Nephron (organoid): ENCODE results near the gene ATXN1.

ENCODE experiments used
- H3K27ac Mint-ChIP-seq, 3 experiments: 2 replicates each; pipeline ENCODE4 v1.8.0; 2020; ENCODE audit warnings: mixed read lengths in 3 of 3, mild to moderate bottlenecking in 2 of 3, moderate library complexity in 1 of 3
- H3K27me3 Mint-ChIP-seq: 2 replicates; pipeline ENCODE4 v1.8.0; 2021; ENCODE audit warnings: low read depth, mild to moderate bottlenecking, moderate library complexity, mixed read lengths
- H3K36me3 Mint-ChIP-seq: 2 replicates; pipeline ENCODE4 v1.8.0; 2020; ENCODE audit warnings: low read depth, mixed read lengths
- H3K4me1 Mint-ChIP-seq: 2 replicates; pipeline ENCODE4 v1.8.0; 2020; ENCODE audit warnings: mixed read lengths
- H3K4me3 Mint-ChIP-seq, 3 experiments: 2 replicates each; pipeline ENCODE4 v1.8.0; 2020; ENCODE audit warnings: mild to moderate bottlenecking in 3 of 3, mixed read lengths in 3 of 3, moderate library complexity in 2 of 3
- H3K9me3 Mint-ChIP-seq: 2 replicates; pipeline ENCODE4 v1.8.0; 2020; ENCODE audit warnings: mixed read lengths
- CTCF ChIP-seq, 3 experiments: fragments of 200-600 bp; sonication (generic); IDR thresholded peaks; one replicate each; pipeline ENCODE4 v1.5.0; 2021; ENCODE audit warnings: antibody characterized with exemption in 3 of 3; ENCODE audit not compliant: unreplicated experiment in 3 of 3

ATXN1 gene

DNA sequence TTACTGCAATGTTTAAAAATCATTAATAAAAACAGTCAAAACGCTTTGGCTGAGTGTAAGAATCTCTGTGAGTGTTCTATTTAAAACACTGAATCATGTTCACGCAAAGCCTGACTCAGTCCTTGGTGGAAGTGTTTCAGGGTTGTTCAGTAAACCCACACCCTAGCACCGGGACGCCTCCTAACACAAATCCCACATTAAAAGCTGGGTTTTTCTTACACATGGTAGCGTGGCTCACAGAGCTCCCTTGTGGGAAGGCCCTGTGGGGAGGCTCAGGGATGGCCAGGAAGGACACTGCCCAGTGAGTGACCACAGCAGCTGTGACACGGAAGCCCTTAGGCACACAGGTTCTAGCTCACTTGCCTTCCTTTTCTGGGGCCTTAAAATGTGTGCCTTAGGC lies 442.7 kb downstream of the ATXN1 start:
- Mint-ChIP-seq H3K36me3 (no peaks in the 10 kb centered on the region), H3K4me1 (peaks cover 48% of the 10 kb centered on the region), H3K4me3 (no peak overlapping the region), H3K27ac (no peak overlapping the region), H3K9me3 (no peaks in the 10 kb centered on the region), H3K27me3 (peaks cover 3% of the 10 kb centered on the region)
- TF ChIP-seq CTCF (IDR thresholded peaks at IDR 0.05; ENCODE audit: unreplicated experiment in 3 of 3) = no peak

- Mint-ChIP-seq H3K27me3 (peaks cover 3% of the 10 kb centered on the region), H3K27ac (no peak overlapping the region), H3K36me3 (peaks cover 3% of the 10 kb centered on the region), H3K4me3 (no peak overlapping the region), H3K4me1 (peaks cover 34% of the 10 kb centered on the region), H3K9me3 (no peaks in the 10 kb centered on the region)
- peak; percentile 73 to 87 (median 84) for TF ChIP-seq CTCF (IDR thresholded peaks at IDR 0.05; ENCODE audit: unreplicated experiment in 3 of 3)
These were observed 444.5 kb downstream of the ATXN1 start for GRCh38 chr6:16316741-16317251.

DNA sequence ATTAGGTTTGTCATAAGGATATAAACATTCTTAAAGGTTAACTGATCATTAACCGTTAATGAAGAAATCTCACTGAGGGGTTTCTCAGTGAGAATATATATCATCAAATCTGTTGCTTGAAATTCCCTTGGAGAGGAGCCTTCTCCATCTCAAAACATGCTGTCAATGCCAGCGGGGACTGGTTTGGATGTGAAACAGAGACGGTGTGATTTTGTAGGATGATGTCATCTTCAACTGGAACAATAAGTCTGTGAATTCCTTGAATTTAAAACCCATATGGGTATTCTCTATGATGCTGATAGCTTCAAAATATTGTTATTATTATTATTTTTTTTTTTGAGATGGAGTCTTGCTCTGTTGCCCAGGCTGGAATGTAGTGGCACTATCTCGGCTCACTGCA lies 447.0 kb downstream of the ATXN1 start:
- Mint-ChIP-seq H3K4me3 (no peak overlapping the region), H3K27ac (no peak overlapping the region), H3K9me3 (no peaks in the 10 kb centered on the region), H3K36me3 (peaks cover 5% of the 10 kb centered on the region), H3K27me3 (peaks cover 3% of the 10 kb centered on the region), H3K4me1 (peaks cover 15% of the 10 kb centered on the region)
- no peak for TF ChIP-seq CTCF (IDR thresholded peaks at IDR 0.05; ENCODE audit: unreplicated experiment in 3 of 3)

GRCh38 chr6:16313732-16314131 lies 447.5 kb downstream of the ATXN1 start:
- no peak for TF ChIP-seq CTCF (IDR thresholded peaks at IDR 0.05; ENCODE audit: unreplicated experiment in 3 of 3)
- peaks cover 7% of the 10 kb centered on the region for H3K36me3 Mint-ChIP-seq
- H3K27ac Mint-ChIP-seq = no peak overlapping the region
- no peak overlapping the region for H3K4me3 Mint-ChIP-seq
- H3K9me3 Mint-ChIP-seq = no peaks in the 10 kb centered on the region
- no peaks in the 10 kb centered on the region for H3K27me3 Mint-ChIP-seq
- peaks cover 9% of the 10 kb centered on the region for H3K4me1 Mint-ChIP-seq

- no peak for TF ChIP-seq CTCF (IDR thresholded peaks at IDR 0.05; ENCODE audit: unreplicated experiment in 3 of 3)
- Mint-ChIP-seq H3K9me3 (no peaks in the 10 kb centered on the region), H3K27me3 (peaks cover 8% of the 10 kb centered on the region), H3K27ac (no peak overlapping the region), H3K36me3 (peaks cover 10% of the 10 kb centered on the region), H3K4me3 (no peak overlapping the region), H3K4me1 (no peaks in the 10 kb centered on the region)
These were observed 449.5 kb downstream of the ATXN1 start for GRCh38 chr6:16311763-16312162.

DNA sequence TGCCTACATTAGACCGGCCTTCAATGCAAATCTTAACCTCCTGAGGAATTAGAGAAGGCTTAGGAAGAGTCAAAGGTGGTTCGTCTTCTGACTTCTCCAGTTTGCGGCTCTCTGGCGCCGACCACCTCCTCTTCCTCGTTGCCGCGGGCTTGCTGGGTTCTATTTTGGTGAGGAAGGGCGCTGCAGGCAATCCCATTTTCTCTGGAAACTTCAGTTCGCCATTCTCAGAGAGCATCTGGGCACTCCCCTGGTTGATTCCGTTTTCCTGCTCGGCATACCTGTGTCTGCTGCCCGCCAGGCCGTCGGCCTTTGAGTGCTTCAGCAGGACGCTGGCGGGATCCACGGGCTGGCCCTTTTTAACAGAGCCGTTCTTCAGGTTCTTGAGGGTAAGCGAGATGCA lies 454.9 kb downstream of the ATXN1 start:
- Mint-ChIP-seq H3K4me1 (no peaks in the 10 kb centered on the region), H3K9me3 (no peaks in the 10 kb centered on the region), H3K27ac (no peak overlapping the region), H3K36me3 (peaks cover 14% of the 10 kb centered on the region), H3K4me3 (no peak overlapping the region), H3K27me3 (peaks cover 41% of the 10 kb centered on the region)
- no peak for TF ChIP-seq CTCF (IDR thresholded peaks at IDR 0.05; ENCODE audit: unreplicated experiment in 3 of 3)
